Fibroblast of skin of right quadriceps (primary cell): ENCODE data around the gene CORO1C.
"Not testable (repeated sequence)": the region's sequence is repeated elsewhere in the genome, so short reads cannot be mapped to it uniquely, and the experiment has no call there.

ENCODE experiments used
- DNase-seq: peaks from one replicate; pipeline ENCODE4 v3.0.0-alpha.2; 2013

CORO1C gene

DNA sequence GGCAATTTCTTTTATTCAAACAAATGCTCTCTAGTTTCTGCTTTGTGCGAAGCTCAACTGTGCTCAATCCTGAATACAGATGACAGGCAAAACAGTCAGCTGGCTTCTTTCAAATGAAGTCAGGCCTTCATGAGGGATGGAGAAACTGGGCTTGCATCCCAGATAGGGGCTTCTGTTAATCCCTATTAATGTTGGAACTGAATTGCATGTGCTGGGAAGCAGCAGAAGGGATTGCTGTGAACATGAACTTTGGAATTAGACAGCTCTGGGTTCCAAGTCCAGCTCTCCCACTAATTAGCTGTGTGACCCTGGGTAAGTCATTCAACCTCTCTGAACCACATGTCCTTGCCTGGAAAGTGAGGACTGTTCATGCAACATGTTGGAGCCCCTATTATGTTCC, 21.1 kb upstream of the CORO1C start:
- peak; percentile 37 for DNase-seq

DNA sequence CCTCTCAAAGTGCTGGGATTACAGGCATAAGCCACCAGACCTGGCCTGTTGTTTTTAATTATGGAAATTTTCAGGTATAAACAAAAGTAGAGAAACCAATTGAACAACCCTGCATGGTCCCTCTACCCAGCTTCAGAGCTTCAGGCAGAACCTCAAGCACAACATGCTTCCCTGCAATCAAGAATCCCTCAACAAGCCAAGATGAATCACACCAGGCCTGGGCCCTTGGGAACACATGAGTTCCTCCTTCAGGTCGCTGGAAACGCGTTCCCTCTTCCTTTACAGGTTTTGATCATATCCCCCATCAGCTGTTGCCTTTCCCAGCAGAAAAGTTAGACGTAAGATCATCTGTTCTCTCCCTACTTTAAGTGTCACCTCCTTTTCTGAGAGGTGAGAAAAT, 20.5 kb upstream of the CORO1C start:
- peak; percentile 53 for DNase-seq

DNA sequence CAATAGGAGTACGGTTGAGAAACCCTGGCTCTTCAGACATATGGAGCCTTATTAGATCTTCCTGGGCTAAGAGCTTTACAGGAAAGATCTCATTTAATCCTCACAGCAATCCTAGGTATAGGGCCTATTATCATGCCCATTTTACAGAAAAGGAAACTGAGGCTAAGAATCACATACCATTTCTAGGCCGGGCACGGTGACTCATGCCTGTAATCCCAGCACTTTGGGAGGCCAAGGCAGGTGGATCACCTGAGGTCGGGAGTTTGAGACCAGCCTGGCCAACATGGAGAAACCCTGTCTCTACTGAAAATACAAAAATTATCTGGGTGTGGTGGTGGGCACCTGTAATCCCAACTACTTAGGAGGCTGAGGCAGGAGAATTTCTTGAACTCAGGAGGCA, 19.7 kb upstream of the CORO1C start:
- not testable (repeated sequence) for DNase-seq

DNA sequence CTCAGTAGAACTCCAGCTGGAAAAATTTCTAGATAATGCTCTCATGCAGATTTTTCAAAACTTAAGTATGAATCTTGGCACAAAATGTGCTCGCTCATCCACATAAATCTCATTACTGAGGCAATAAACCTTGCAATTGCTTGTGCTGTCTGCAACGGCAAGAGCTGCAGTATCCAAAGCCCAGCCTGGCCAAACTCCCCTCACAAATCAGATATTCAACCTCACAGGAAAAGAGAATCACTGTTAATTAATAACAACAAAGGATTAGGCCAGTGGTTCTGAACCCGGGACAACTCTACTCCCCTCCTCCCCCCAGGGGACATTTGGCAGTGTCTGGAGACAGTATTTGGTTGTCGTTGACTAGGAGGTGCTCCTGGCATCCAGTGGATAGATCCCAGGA, 19.2 kb upstream of the CORO1C start:
- peak; percentile 67 for DNase-seq

DNA sequence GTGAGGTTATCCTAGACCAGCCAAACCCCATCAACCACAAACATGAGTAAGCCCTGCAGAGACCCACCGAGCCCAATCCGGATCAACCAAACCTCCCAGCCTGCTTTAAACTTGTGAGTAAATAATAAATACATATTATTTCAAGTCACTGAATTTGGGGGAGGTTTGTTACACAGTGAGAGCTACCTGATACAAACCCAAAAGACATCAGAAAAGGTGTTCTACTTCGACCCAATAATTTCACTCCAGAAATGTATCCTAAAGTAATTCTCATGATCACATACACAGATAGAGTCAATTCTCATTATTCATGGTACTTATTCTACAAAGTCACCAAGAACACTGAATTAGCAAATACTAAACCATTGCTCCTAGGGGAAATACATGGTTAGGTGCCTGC, 16.2 kb upstream of the CORO1C start:
- DNase-seq: no peak

DNA sequence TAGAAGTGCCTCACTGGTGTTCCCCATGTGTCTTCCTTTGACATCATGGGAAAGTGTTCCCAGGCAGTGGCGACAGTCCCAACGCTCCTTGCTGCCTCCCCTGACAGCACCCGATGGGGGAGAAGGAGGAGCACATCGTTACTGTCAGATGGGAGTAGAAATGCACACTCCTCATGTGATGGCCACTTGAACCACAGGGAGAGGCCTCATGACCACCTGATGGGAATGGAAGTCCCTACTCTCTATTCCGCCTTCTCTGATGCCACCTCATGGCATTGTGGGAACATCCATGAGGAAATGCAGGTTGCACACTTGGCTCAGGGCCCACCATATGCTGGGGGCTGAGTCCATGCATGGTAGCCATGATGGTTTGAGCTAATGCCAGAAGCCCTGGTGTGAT, 14.3 kb upstream of the CORO1C start:
- no peak for DNase-seq

DNA sequence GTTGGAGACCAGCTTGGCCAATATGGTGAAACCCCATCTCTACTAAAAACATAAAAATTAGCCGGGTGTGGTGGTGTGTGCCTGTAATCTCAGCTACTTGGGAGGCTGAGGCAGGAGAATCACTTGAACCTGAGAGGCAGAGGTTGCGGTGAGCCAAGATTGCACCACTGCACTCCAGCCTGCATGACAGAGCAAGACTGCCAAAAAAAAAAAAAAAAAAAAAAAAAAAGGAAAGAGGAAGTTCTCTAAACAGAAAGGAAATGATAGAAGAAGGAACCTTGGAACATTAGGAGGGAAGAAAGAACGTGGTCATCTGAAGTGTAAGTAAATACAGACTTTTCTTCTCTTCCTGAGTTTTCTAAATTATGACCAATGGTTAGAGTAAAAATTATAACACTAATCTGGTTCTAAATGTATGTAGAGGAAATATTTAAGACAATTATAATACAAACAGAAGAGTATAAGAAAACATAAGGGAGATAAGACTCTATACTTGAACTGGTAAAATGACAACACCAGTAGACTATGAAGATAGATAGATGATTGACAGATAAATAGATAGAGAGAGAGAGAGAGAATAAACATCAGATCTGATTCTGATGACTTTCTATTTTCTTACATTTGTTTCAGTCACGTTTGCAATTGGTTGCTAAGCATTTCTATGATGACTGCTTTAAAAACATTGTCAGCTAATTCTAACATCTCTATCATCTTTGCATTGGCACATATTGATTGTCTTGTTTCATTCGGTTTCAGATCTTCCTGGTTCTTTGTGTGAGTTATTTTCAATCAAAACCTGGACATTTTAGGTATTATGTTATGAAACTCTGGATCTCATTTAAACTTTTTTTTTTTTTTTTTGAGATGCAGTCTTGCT, 12.9 kb upstream of the CORO1C start:
- DNase-seq: no peak

DNA sequence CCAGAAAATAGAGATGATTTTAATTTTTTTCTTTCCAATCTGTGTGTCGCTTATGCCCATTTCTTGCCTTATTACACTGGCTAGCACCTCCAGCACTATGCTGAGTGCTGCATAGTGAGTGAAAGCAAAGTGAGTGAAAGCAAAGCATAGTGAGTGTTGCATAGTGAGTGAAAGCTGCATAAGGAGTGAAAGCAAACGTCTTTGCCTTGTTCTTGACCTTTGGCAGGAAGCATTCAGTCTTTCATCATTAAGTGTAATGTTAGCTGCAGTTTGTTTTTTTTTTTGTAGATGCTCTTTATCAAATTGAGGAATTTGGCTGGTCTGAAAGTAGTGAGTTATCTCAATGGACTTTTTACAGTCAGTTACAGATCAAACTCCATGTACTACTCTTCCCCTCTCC, 6.9 kb upstream of the CORO1C start:
- no peak for DNase-seq

DNA sequence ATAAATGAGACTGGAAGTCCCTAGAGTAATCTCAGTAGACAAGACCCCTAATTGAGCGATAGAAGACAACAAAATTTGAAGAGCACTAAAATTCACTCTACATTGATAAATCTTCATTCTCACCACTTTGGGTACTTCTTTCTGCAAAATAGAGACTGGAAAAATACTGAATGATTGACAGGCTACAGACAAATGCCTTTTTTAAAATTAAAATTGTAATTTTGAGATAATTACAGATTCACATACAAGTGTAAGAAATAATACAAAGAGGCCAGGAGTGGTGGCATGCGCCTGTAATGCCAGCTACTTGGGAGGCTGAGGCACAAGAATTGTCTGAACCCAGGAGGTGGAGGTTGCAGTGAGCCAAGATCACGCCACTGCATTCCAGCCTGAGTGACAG, 4.5 kb upstream of the CORO1C start:
- DNase-seq: no peak

DNA sequence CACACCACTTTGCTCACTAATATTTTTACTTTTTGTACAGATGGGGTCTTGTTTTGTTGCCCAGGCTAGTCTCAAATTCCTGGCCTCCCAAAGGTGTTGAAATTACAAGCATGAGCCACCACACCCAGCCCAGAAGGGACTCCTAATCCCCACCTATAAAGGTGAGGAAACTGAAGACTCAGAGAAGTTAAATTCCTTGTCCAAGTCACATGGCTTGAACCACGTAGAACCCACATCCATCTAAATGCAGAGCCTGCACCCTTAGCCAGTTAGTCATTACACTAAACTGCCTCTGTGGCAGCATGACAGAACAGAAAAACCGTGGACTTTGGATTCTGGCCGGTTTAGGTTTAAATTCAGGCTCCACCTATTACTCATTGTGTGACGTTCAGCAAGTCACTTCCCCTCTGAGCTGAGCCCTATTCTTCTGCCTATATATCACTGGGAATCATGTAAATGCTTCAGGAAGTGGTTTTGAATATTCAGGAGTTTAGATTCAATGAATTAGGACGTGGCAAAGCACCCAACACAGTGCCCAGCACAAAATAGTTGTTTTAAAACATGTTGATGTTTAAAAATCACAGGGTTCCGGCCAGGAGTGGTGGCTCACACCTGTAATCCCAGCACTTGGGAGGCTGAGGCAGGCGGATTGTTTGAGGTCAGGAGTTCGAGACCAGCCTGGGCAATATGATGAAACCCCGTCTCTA, 3.0 kb upstream of the CORO1C start:
- DNase-seq: peak; percentile 96

DNA sequence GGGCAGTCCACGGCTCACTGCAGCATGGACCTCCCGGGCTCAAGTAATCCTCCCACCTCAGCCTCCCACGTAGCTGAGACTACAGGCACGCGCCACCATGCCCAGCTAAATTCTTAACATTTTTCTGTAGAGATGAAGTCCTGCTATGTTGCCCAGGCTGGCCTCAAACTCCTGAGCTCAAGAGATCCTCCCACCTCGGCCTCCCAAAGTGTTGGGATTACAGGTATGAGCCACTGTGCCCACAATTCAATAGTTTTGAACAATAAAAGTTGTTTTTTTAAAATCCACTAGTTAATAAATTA, 1.9 kb upstream of the CORO1C start:
- not testable (repeated sequence) for DNase-seq

DNA sequence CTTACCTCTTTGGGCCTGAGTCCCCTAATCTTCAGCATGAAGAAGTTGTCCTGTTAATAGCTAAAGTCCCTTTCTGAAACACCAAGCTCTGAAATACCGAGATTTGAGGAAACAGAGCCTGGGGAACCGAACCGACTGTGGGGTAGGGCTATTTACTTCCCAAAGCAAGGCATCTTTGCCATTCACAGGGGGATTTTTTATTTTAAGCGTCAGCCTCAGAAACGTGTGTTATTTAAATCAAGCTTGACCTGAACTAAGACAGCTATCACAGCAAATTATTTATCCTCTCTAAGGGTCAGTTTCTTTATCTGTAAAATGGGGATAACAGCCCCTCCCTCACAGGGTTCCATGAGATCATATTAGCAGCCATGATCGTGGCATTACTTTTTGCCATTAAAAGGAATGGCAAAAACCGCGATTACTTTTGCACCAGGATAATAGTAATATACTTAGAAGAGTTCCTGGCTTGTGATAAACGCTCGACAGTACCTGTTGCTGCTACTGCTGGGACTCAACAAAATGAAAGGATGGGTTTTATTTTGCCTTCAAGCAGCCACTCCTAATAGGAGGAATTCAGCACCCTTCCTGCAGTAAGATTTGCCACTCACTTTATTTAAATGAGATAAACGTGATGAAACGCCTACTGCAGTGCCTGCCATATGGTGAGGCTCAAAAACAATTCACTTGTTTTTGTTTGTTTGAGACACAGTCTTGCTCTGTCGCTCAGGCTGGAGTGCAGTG, 1.3 kb upstream of the CORO1C start:
- no peak for DNase-seq

DNA sequence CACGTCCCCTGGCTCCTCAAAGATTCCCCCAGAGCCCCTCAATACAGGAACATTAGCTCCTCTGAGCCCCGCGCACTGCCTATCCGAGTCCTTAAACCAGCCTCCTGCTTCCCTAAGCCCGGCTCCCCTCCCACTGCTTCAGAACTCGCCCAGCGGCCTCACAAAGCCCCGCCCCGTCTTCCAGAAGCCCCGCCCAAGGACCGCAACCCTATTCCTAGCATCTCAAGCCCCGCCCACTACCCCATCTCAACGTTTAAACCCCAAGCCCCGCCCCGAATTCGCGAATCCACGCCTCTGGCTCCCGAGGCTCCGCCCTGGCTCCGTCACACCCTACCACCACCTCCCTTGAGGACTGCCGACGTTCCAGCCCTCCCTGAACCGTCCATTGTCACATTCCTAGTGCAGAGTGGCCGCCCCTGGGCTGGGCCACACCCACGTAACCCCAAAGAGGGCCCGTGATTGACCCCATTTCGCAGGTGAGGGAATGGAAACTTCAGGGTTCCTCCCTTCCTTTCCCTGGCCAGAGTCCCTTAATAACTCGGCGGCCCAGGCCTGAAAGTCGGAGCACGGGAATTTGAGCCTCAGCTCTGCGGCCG, 646 bp upstream of the CORO1C start:
- peak; percentile 97 for DNase-seq

DNA sequence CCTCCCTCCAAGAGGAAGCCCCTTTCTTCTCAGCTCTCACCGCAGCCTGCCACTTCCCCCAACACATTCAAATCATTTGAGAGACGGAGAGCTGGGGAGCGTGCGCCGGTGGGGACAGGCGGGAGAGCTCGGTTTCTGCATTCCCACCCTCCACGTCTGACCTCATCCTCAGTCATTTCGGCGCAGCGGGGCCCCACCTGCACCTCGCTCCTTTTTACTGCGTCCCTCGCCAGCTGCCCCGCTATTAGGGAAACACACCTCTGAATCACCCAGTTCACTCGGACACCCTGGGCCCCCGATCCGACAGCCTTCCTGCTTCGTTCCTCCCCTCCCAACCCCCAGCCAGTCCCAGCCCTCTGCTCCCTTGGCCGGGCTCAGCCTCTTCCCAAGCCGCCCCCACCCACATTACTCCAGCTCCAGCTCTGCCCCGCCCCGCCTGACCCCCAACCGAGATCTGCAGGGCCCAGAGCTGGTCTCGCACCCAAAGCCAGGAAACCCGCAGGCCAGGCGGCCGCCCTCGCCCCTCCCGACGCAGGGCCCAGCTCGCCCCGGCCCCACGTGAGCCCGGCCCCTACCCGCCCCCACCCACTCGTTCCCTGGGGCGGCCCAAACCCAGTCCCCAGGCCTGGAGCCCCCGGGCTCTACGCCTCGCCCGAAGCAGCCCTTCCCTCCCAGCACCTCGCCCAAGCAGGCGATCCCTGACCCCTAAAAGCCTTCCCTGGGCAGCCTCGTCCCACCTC, 783 bp downstream of the CORO1C start:
- DNase-seq: peak; percentile 85

DNA sequence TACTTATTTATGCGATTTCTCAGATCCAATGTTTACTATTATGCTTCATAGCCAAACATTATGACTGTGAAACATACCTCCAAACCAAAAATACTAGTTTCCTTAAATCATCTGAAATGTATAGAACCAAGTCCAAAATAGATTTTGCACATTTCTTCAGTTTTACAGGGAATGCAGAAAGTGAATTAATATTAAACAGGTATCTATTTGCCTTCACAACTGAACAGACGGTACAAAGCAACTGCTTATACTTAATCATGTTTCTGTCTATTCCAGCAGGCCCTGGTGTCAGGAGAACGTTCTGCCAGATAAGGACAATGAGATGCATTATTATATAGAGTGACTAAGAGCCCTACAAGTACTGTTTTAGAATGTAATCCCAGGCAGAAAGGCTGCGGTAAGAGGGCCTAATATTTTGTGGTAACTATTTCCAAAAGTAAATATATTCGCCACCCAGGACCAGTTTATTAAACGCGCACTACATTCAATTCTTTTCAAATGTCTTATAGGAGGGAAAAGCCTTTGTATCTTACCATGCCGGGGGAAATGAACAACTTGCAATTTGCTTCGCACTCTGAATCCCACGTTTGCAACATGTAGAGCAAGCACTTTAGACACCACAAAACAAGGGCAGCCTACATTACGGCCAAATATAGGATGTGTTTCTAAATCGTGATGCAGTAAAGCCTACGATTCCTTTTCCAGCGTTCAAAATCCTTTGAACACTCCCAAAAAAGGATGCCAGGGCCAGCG, 1.5 kb downstream of the CORO1C start:
- DNase-seq: peak; percentile 46

DNA sequence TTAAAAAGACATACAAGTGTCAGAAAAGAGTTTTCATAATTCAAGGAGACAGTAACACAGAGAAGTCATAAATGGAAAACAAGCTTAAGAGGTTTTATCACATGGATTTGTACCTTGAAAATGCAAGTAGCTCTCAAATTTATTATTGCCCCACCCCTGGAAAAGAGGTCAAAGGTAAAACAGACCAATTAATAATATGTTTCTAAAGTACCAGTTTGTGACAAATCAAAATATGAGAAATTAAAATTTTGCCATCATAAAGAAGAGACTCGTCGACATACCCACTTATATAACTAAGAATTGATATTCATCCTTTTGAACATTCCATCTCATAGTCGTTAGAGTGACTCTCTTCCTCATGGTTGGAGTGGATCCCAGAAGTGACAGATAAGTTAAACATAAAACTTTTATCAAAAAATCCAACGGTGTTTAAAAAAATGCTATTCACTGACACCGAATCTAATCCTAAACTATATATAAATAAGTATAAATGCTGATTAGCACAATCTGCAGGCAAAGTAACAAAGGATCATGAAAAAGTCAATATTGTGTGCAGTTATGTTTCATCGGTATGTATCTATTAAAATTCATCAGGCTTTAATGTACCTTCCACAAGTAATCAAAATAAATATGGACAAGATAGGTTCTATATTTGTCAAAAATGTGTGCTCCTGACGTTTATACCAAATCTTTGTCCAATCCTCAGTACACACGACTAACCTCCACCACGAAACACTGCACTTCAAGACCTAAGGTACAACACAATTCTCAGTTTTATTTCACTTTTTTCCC, 2.3 kb downstream of the CORO1C start:
- no peak for DNase-seq

DNA sequence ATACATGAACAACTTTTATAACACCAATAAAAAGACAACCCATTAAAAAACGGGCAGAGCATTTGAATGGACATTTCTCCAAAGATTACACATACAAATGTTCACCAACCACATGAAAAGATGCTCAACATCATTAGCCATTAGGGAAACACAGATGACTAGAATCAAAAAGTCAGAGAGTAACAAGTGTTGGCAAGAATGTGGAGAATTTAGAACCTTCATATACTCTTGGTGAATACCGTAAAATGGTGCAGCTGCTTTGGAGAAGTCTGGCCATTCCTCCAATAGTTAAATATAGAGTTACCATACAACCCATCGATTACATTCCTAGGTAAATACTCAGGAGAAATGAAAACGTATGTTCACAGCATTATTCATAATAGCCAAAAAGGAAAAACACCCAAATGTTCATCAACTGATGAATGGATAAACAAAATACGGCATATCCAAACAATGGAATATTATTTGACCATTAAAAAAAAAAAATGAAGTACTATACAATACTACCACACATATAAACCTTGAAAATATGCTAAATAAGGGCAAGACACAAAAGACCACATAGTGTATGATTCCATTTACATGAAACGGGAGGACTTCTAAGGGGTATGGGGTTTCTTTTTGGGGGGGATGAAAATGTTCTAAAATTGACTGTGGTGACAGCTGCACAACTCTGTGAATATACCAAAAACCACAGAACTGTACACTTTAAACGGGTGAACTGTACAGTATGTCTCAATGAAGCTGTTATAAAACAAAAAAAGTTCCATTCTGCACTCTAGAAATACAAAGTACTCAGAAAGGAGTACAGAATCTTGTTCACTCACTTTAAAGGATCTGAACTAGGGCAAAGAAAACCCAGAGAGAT, 3.2 kb downstream of the CORO1C start:
- no peak for DNase-seq

DNA sequence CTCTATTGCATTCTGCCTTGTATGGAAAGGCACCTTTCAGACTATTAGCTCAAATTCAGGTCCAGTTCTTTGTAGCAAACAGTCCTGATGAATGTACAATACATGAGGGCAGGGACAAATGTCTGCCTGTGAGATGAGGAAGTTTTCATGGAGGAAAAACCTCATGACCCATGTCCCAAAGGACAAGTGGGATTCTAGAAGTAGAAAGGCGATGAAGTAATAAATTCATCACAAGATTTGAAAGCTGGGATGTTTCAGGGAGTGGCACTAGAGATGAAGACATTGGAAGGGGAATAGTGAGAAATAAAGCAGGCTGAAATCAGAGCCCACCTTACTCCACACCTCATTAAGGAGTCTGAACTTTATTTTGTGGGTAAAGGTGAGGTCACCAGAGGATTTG, 4.2 kb downstream of the CORO1C start:
- DNase-seq: no peak

DNA sequence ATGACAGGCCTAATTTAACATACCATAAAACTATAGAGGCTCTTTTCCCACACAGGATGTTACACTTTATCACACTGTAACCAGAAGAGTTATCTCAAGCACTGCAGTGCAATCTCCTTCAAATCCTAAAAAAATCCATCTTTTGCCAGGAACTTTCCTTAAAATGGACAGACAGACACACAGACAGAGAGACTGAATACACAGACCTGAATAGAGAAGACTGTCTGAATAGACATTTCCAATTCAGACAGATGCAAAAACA, 6.5 kb downstream of the CORO1C start:
- DNase-seq: no peak
